Thyroid gland (tissue), 4 donors: ENCODE data around the gene CCDC8. TPM values are rescaled to one million over a fixed set of nuclear protein-coding genes. Genes with fewer than 3 reads are reported as not detected.
A peak's percentile ranks its signal among the peaks of the same experiment; 100 is the strongest.
"Not testable (repeated sequence)": the region's sequence is repeated elsewhere in the genome, so short reads cannot be mapped to it uniquely, and the experiment has no call there.

Source experiments
- DNase-seq, 2 donors: peaks; one replicate each; pipeline ENCODE4 v3.0.0-alpha.2; 2019
- H3K27ac ChIP-seq, 3 donors: fragments of 200-600 bp; sonication (generic); 1 replicate in 2 of 3; 2 replicates in 1 of 3; pipeline ENCODE4 v1.5.1; 2016 to 2019; ENCODE audit warnings: mild to moderate bottlenecking in 1 of 3, moderate library complexity in 1 of 3
- H3K27me3 ChIP-seq: fragments of 200-600 bp; sonication (generic); one replicate; pipeline ENCODE4 v1.5.1; 2019
- H3K36me3 ChIP-seq, 2 donors: fragments of 200-600 bp; sonication (generic); one replicate each; pipeline ENCODE4 v1.5.1; 2016 to 2019
- H3K4me1 ChIP-seq, 2 donors: fragments of 200-600 bp; sonication (generic); one replicate each; pipeline ENCODE4 v1.5.1; 2017 to 2019
- H3K4me3 ChIP-seq, 3 donors: fragments of 200-600 bp; sonication (generic); replicated peaks in 1 of 3; 1 replicate in 2 of 3; 2 replicates in 1 of 3; pipeline ENCODE4 v1.5.1; 2016; ENCODE audit warnings: mild to moderate bottlenecking in 1 of 3
- H3K9me3 ChIP-seq: fragments of 200-600 bp; sonication (generic); one replicate; pipeline ENCODE4 v1.5.1; 2017
- CTCF ChIP-seq, 6 experiments: fragments of 200-600 bp in 3 of 6; fragments of 450-650 bp in 3 of 6; sonication (generic) in 3 of 6; IDR thresholded peaks; one replicate each; pipeline ENCODE4 v1.5.1; 2016 to 2019; ENCODE audit warnings: antibody characterized with exemption in 6 of 6, mild to moderate bottlenecking in 2 of 6, inconsistent platforms in 1 of 6, moderate library complexity in 1 of 6
- POLR2A ChIP-seq, 2 donors: fragments of 450-650 bp; IDR thresholded peaks; one replicate each; pipeline ENCODE4 v1.6.1; 2017; ENCODE audit warnings: antibody characterized with exemption in 2 of 2, mild to moderate bottlenecking in 2 of 2, moderate library complexity in 1 of 2
- WGBS, 2 donors: methylation state at CpG; one replicate each; pipeline ENCODE4 v1.1.5; 2017; 5-methylcytosine and 5-hydroxymethylcytosine counted together
- intact Hi-C: fragments of 100-400 bp; cut with DNase I; formaldehyde crosslinking; loops from one replicate; pipeline ENCODE4 v1.15.1; 2023
- total RNA-seq, 4 donors: library from RNA; depleted of rRNA; stranded (reverse); fragments of >200 nt; gene quantifications; one replicate each; pipeline ENCODE4 v1.2.3, GENCODE V29; 2016

The CCDC8 gene
- total RNA-seq, 4 donors from 2014 or later: 16.8 to 34.9 (median 29.3) TPM

DNA sequence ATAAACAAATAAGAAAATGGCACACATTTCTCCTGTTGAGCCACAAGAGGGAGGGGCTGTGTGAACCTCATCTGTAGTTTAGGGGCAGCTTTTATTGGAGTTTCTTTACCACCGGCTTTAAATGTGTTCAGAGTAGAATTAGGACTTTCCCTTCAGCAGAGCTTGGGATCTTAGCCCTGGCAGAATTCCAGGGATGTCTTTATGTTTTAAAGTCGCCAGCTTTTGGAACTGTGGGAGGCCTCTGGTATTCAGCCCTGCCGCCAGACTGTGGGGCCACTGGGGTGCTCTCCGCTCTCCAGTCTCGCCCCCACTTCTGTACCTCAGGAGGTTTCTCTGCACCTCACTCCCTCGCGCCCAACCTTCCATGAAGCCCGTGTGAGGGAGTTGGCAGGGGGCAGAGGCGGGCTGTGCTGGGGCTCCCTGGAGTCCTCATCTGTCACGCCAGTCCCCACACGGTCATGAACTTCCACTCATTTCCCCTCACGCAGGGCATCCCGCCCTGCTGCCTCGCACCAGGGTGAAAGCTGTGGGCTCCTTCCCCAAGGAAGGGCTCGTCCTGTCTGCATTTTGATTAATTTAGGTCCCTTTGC lies 31.5 kb downstream of the CCDC8 start:
- WGBS, 2 donors: 90 to 92% methylated on average over 14 to 15 of the region's 15 CpGs
- Histone ChIP-seq H3K27ac (no peak overlapping the region), H3K4me3 (no peak overlapping the region), H3K36me3 (peaks cover 18 to 34% of the 10 kb centered on the region in 2 donors), H3K9me3 (no peaks in the 10 kb centered on the region), H3K27me3 (no peaks in the 10 kb centered on the region), H3K4me1 (peaks cover 15 to 33% of the 10 kb centered on the region in 2 donors)
- intact Hi-C loops: no loop called here
- DNase-seq: no peak
- TF ChIP-seq POLR2A (IDR thresholded peaks at IDR 0.05) (no peak), CTCF (IDR thresholded peaks at IDR 0.05) (no peak)

GRCh38 chr19:46381346-46381745 lies 32.0 kb downstream of the CCDC8 start:
- no peak overlapping the region for H3K4me3 ChIP-seq
- H3K27ac ChIP-seq: no peak overlapping the region
- peaks cover 23 to 35% of the 10 kb centered on the region in 2 donors for H3K36me3 ChIP-seq
- no peak for DNase-seq
- peaks cover 15 to 33% of the 10 kb centered on the region in 2 donors for H3K4me1 ChIP-seq
- 95 to 100% methylated on average over 2 of the region's 2 CpGs for WGBS, 2 donors
- no peaks in the 10 kb centered on the region for H3K27me3 ChIP-seq
- intact Hi-C loops: no loop called here
- TF ChIP-seq POLR2A (IDR thresholded peaks at IDR 0.05) (no peak), CTCF (IDR thresholded peaks at IDR 0.05) (no peak)
- H3K9me3 ChIP-seq: no peaks in the 10 kb centered on the region

- H3K4me3 ChIP-seq: no peak overlapping the region
- H3K36me3 ChIP-seq: peaks cover 25 to 35% of the 10 kb centered on the region in 2 donors
- H3K4me1 ChIP-seq: peaks cover 15 to 33% of the 10 kb centered on the region in 2 donors
- H3K27me3 ChIP-seq: no peaks in the 10 kb centered on the region
- intact Hi-C loops: no loop called here
- 96 to 97% methylated on average over 2 of the region's 2 CpGs for WGBS, 2 donors
- DNase-seq: no peak
- no peaks in the 10 kb centered on the region for H3K9me3 ChIP-seq
- no peak for TF ChIP-seq CTCF (IDR thresholded peaks at IDR 0.05)
- TF ChIP-seq POLR2A (IDR thresholded peaks at IDR 0.05): no peak
- peak overlapping the region in 1 of 3 donors; percentile 52 for H3K27ac ChIP-seq
Measured at GRCh38 chr19:46380690-46381089, 32.7 kb downstream of the CCDC8 start.

GRCh38 chr19:46378268-46378667 lies 35.1 kb downstream of the CCDC8 start:
- H3K27me3 ChIP-seq: no peaks in the 10 kb centered on the region
- intact Hi-C loops: no loop called here
- no peaks in the 10 kb centered on the region for H3K9me3 ChIP-seq
- H3K36me3 ChIP-seq: peaks cover 12 to 17% of the 10 kb centered on the region in 2 donors
- DNase-seq: no peak
- no peak overlapping the region for H3K4me3 ChIP-seq
- TF ChIP-seq POLR2A (IDR thresholded peaks at IDR 0.05): no peak
- TF ChIP-seq CTCF (IDR thresholded peaks at IDR 0.05): no peak
- H3K4me1 ChIP-seq: peaks cover 29 to 54% of the 10 kb centered on the region in 2 donors
- 19 to 39% methylated on average over 2 of the region's 2 CpGs for WGBS, 2 donors
- H3K27ac ChIP-seq: peak overlapping the region; percentile 20 to 76 (median 39)

DNA sequence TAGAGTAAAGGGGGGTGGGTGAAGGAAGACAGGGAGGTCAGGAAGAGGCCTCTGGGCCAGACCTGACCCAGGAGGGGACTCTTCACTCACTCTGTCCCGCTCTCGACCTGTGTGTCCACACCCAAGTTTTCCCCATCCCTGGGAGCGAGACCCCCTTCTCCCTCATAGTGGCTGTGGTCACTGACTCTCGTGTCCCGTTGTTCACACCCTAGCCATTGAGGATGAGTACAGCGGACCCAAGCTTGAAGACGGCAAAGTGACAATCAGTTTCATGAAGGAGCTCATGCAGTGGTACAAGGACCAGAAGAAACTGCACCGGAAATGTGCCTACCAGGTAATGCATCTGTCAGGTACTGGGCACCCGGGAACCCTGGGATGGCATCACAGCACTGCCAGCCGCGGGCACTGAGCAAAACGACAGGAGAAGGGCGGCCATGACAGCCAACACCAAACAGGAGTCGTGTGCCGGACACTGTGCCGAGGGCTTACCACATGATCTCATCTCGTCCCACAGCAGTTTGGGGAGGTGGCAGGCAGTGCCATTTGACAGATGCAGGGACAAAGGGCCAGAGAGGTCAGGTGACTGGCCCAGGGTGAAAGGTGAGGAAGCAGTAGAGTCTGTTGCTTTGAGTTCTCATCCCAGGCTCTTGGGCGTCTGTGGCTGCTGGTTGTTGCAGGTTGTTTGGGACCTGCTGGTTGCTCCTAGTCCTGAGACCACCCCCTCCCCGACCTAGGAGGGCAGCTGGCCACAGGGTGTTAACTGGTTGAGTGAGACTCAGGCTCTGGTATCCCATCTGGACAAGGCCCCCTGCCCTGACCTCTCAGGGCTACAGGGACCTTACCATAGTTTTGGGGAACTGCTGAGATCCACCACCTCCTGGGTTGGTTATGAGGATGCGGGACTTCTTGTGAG lies 36.9 kb downstream of the CCDC8 start:
- H3K27me3 ChIP-seq: no peaks in the 10 kb centered on the region
- 93 to 94% methylated on average over 18 to 19 of the region's 20 CpGs for WGBS, 2 donors
- no peak for DNase-seq
- peak overlapping the region in 2 of 3 donors; percentile 8 to 76 for H3K27ac ChIP-seq
- H3K4me3 ChIP-seq: no peak overlapping the region
- TF ChIP-seq CTCF (IDR thresholded peaks at IDR 0.05) (no peak), POLR2A (IDR thresholded peaks at IDR 0.05) (no peak)
- peaks cover 6 to 12% of the 10 kb centered on the region in 2 donors for H3K36me3 ChIP-seq
- H3K9me3 ChIP-seq: no peaks in the 10 kb centered on the region
- H3K4me1 ChIP-seq: peaks cover 39 to 61% of the 10 kb centered on the region in 2 donors
- intact Hi-C loops: no loop called here

DNA sequence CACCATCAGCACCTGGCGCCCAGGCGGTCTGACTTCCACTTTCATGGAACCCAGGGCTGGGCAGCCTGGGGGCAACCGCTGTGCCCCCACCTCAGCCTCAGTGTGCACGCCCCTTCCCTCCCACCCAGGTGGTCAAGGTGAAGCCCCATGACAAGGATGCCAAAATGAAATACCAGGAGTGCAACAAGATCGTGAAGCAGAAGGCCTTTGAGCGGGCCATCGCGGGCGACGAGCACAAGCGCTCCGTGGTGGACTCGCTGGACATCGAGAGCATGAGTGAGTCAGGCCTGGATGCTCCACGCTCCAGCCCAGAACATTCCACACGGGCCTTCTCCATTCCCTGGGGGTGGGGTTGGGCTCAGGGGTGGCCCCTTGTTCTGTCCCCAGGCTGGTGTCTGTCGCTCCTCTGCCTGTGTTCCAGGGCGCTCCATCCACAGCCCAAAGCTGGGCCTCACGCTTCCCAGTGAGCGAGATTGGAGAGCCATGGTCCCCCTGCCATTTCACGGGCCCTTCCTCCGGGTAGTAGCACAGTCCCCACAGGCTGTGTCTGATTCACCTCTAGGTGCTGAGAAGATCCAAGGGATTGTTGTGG lies 37.8 kb downstream of the CCDC8 start:
- WGBS, 2 donors: 96 to 97% methylated on average over 15 to 22 of the region's 22 CpGs
- peaks cover 5 to 12% of the 10 kb centered on the region in 2 donors for H3K36me3 ChIP-seq
- H3K27me3 ChIP-seq, intact Hi-C loops, DNase-seq, H3K4me3 ChIP-seq, H3K9me3 ChIP-seq: not testable (repeated sequence)
- peak overlapping the region in 1 of 3 donors; percentile 59 for H3K27ac ChIP-seq
- peaks cover 38 to 64% of the 10 kb centered on the region in 2 donors for H3K4me1 ChIP-seq
